ENCODE results near the gene TMEM89. TPM values are rescaled to one million over a fixed set of nuclear protein-coding genes. Genes with fewer than 3 reads are reported as not detected.

The TMEM89 gene
- total and polyA plus RNA-seq, 2 of the 13 experiments (the other 11 are each of a cell fraction or from before 2014, with no cell fraction given), result 0.31 to 0.59 TPM

- TF ChIP-seq PATZ1 (CRISPR knock-in tag; IDR thresholded peaks at IDR 0.05), result peak; percentile 72; the same call in 1 of the 2 replicates
- TF ChIP-seq AKAP8 (CRISPR knock-in tag; IDR thresholded peaks at IDR 0.05), result peak; percentile 15; the same call in 1 of the 2 replicates
- TF ChIP-seq ZNF569 (CRISPR knock-in tag; IDR thresholded peaks at IDR 0.05; ENCODE audit: borderline replicate concordance), result no peak
- 0 out of 2 replicates have a peak, but pooled peaks have one; percentile 15 for TF ChIP-seq ZNF276 (CRISPR knock-in tag; IDR thresholded peaks at IDR 0.05; ENCODE audit: low read depth)
- TF ChIP-seq CBX2 (IDR thresholded peaks at IDR 0.05; ENCODE audit: low read depth, low read length), result no peak
- no peak for TF ChIP-seq CBX2 (CRISPR knock-in tag; IDR thresholded peaks at IDR 0.05; ENCODE audit: low read depth)
- TF ChIP-seq POLR2G (IDR thresholded peaks at IDR 0.05; ENCODE audit: low read depth, low read length), result no peak
- TF ChIP-seq ZSCAN30 (CRISPR knock-in tag; IDR thresholded peaks at IDR 0.05), result 0 out of 2 replicates have a peak, but pooled peaks have one; percentile 18
- TF ChIP-seq SOX5 (CRISPR knock-in tag; IDR thresholded peaks at IDR 0.05; ENCODE audit: borderline replicate concordance), result no peak
- TF ChIP-seq PRDM15 (CRISPR knock-in tag; IDR thresholded peaks at IDR 0.05), result peak; percentile 91
- TF ChIP-seq CAMTA2 (CRISPR knock-in tag; IDR thresholded peaks at IDR 0.05; ENCODE audit: borderline replicate concordance), result 0 out of 2 replicates have a peak, but pooled peaks have one; percentile 8
- peak; percentile 27; the same call in 1 of the 2 replicates for TF ChIP-seq ZNF44 (CRISPR knock-in tag; IDR thresholded peaks at IDR 0.05)
- peak; percentile 62; the same call in 1 of the 2 replicates for TF ChIP-seq ZBTB39 (CRISPR knock-in tag; IDR thresholded peaks at IDR 0.05)
- no peak for TF ChIP-seq E2F2 (CRISPR knock-in tag; IDR thresholded peaks at IDR 0.05; ENCODE audit: borderline replicate concordance)
- TF ChIP-seq CREBL2 (CRISPR knock-in tag; IDR thresholded peaks at IDR 0.05; ENCODE audit: borderline replicate concordance), result peak; percentile 64; the same call in 1 of the 2 replicates
- TF ChIP-seq ZNF224 (CRISPR knock-in tag; IDR thresholded peaks at IDR 0.05), result no peak
- TF ChIP-seq KAT7 (CRISPR knock-in tag; IDR thresholded peaks at IDR 0.05; ENCODE audit: borderline replicate concordance), result no peak
- TF ChIP-seq ATAD3A (CRISPR knock-in tag; IDR thresholded peaks at IDR 0.05), result no peak
These were observed 13.2 kb upstream of the TMEM89 start (continued) for GRCh38 chr3:48634661-48635221.
